ENCODE data around the gene ZNF628. TPM values are rescaled to one million over a fixed set of nuclear protein-coding genes. Genes with fewer than 3 reads are reported as not detected.

Gene ZNF628
- total RNA-seq, 2 donors from 2014 or later = 9.9 to 12.6 TPM

- Histone ChIP-seq H3K27ac (ENCODE audit: low read depth, low read length) (no peak overlapping the region), H3K4me3 (ENCODE audit: low read length) (no peak overlapping the region), H3K9me3 (ENCODE audit: control insufficient read depth, low read length) (peaks cover 6% of the 10 kb centered on the region), H3K27me3 (ENCODE audit: control insufficient read depth, insufficient read depth, low read length, poor library complexity, severe bottlenecking) (peaks cover 19% of the 10 kb centered on the region), H3K9ac (ENCODE audit: extremely low read depth, low read length, poor library complexity, severe bottlenecking) (no peak overlapping the region), H3K4me1 (ENCODE audit: control insufficient read depth, insufficient read depth, low read length) (no peaks in the 10 kb centered on the region), H3K36me3 (ENCODE audit: control insufficient read depth, insufficient read depth, low read length) (no peaks in the 10 kb centered on the region)
- 93% methylated on average over 14 to 17 of the region's 17 CpGs for WGBS, 2 experiments (ENCODE audit: insufficient coverage in 1 of 2, insufficient read length in 1 of 2)
- TF ChIP-seq CTCF (conservative IDR thresholded peaks at IDR 0.05) = no peak
- H3K4me3 Mint-ChIP-seq = no peak overlapping the region
- no peaks in the 10 kb centered on the region for H3K36me3 Mint-ChIP-seq (ENCODE audit: low read depth)
- H3K4me1 Mint-ChIP-seq = no peaks in the 10 kb centered on the region
- no peak overlapping the region for H3K27ac Mint-ChIP-seq
- peaks cover 14% of the 10 kb centered on the region for H3K9me3 Mint-ChIP-seq
- peaks cover 81% of the 10 kb centered on the region for H3K27me3 Mint-ChIP-seq (ENCODE audit: insufficient read depth)
- no peak for DNase-seq
Measured at GRCh38 chr19:55503157-55503501, 26.7 kb downstream of the ZNF628 start.

- Histone ChIP-seq H3K27me3 (ENCODE audit: control insufficient read depth, insufficient read depth, low read length, poor library complexity, severe bottlenecking) (peaks cover 19% of the 10 kb centered on the region), H3K36me3 (ENCODE audit: control insufficient read depth, insufficient read depth, low read length) (no peaks in the 10 kb centered on the region), H3K27ac (ENCODE audit: low read depth, low read length) (no peak overlapping the region), H3K4me3 (ENCODE audit: low read length) (peak overlapping the region; percentile 67), H3K4me1 (ENCODE audit: control insufficient read depth, insufficient read depth, low read length) (no peaks in the 10 kb centered on the region), H3K9ac (ENCODE audit: extremely low read depth, low read length, poor library complexity, severe bottlenecking) (no peak overlapping the region), H3K9me3 (ENCODE audit: control insufficient read depth, low read length) (peaks cover 6% of the 10 kb centered on the region)
- peak; percentile 100 for TF ChIP-seq CTCF (conservative IDR thresholded peaks at IDR 0.05)
- H3K27ac Mint-ChIP-seq = no peak overlapping the region
- peaks cover 80% of the 10 kb centered on the region for H3K27me3 Mint-ChIP-seq (ENCODE audit: insufficient read depth)
- 30 to 32% methylated on average over 24 to 64 of the region's 64 CpGs for WGBS, 2 experiments (ENCODE audit: insufficient coverage in 1 of 2, insufficient read length in 1 of 2)
- no peaks in the 10 kb centered on the region for H3K4me1 Mint-ChIP-seq
- H3K4me3 Mint-ChIP-seq = peak overlapping the region; percentile 28
- peaks cover 14% of the 10 kb centered on the region for H3K9me3 Mint-ChIP-seq
- no peaks in the 10 kb centered on the region for H3K36me3 Mint-ChIP-seq (ENCODE audit: low read depth)
- DNase-seq = peak; percentile 98
Measured at GRCh38 chr19:55503502-55504251, 27.3 kb downstream of the ZNF628 start.

GRCh38 chr19:55504252-55504603, 27.8 kb downstream of the ZNF628 start:
- no peak overlapping the region for H3K27ac Mint-ChIP-seq
- Histone ChIP-seq H3K27ac (ENCODE audit: low read depth, low read length) (no peak overlapping the region), H3K36me3 (ENCODE audit: control insufficient read depth, insufficient read depth, low read length) (no peaks in the 10 kb centered on the region), H3K27me3 (ENCODE audit: control insufficient read depth, insufficient read depth, low read length, poor library complexity, severe bottlenecking) (peaks cover 19% of the 10 kb centered on the region), H3K4me1 (ENCODE audit: control insufficient read depth, insufficient read depth, low read length) (no peaks in the 10 kb centered on the region), H3K9ac (ENCODE audit: extremely low read depth, low read length, poor library complexity, severe bottlenecking) (no peak overlapping the region), H3K9me3 (ENCODE audit: control insufficient read depth, low read length) (peaks cover 6% of the 10 kb centered on the region), H3K4me3 (ENCODE audit: low read length) (peak overlapping the region; percentile 67)
- no peak for TF ChIP-seq CTCF (conservative IDR thresholded peaks at IDR 0.05)
- no peaks in the 10 kb centered on the region for H3K4me1 Mint-ChIP-seq
- DNase-seq = no peak
- no peak overlapping the region for H3K4me3 Mint-ChIP-seq
- H3K27me3 Mint-ChIP-seq (ENCODE audit: insufficient read depth) = peaks cover 76% of the 10 kb centered on the region
- no peaks in the 10 kb centered on the region for H3K36me3 Mint-ChIP-seq (ENCODE audit: low read depth)
- 50 to 54% methylated on average over 10 to 12 of the region's 13 CpGs for WGBS, 2 experiments (ENCODE audit: insufficient coverage in 1 of 2, insufficient read length in 1 of 2)
- peaks cover 14% of the 10 kb centered on the region for H3K9me3 Mint-ChIP-seq
